GM23338 (cell line): ENCODE results near the gene CPNE2. TPM values are rescaled to one million over a fixed set of nuclear protein-coding genes. Genes with fewer than 3 reads are reported as not detected.

Experiments used
- ATAC-seq: fragments of 200-7000 bp; cut with Tn5 transposase; 3 replicates; pipeline ENCODE4 v1.9.1; 2020
- DNase-seq: peaks from one replicate; pipeline ENCODE4 v3.0.0-alpha.2; 2015; ENCODE audit warnings: low spot score
- H2AFZ ChIP-seq: fragments of 200-600 bp; sonication (generic); 2 replicates; pipeline ENCODE4 v1.8.0; 2016; ENCODE audit warnings: antibody characterized with exemption, mild to moderate bottlenecking, moderate library complexity
- H3F3A ChIP-seq: fragments of 200-600 bp; sonication (generic); replicated peaks from 2 replicates; pipeline ENCODE4 v1.8.0; 2017; ENCODE audit warnings: antibody characterized with exemption, mixed run types, low read depth
- H3K27ac ChIP-seq: fragments of 200-600 bp; sonication (generic); 2 replicates; pipeline ENCODE4 v1.6.1; 2016; ENCODE audit warnings: low read depth
- H3K27me3 ChIP-seq: fragments of 200-600 bp; sonication (generic); 2 replicates; pipeline ENCODE4 v1.8.0; 2016; ENCODE audit warnings: mild to moderate bottlenecking, mixed run types, moderate library complexity; ENCODE audit not compliant: insufficient read depth
- H3K36me3 ChIP-seq: fragments of 200-600 bp; sonication (generic); 2 replicates; pipeline ENCODE4 v1.8.0; 2016; ENCODE audit warnings: mild to moderate bottlenecking; ENCODE audit not compliant: insufficient read depth
- H3K4me1 ChIP-seq: fragments of 200-600 bp; sonication (generic); 2 replicates; pipeline ENCODE4 v1.8.0; 2016; ENCODE audit warnings: mild to moderate bottlenecking, moderate library complexity; ENCODE audit not compliant: insufficient read depth
- H3K4me2 ChIP-seq: fragments of 200-600 bp; sonication (generic); 2 replicates; pipeline ENCODE4 v1.7.1; 2017; ENCODE audit warnings: mixed run types
- H3K4me3 ChIP-seq: fragments of 200-600 bp; sonication (generic); 2 replicates; pipeline ENCODE4 v1.6.1; 2016; ENCODE audit warnings: mixed run types
- H3K79me2 ChIP-seq: fragments of 200-600 bp; sonication (generic); replicated peaks from 2 replicates; pipeline ENCODE4 v1.8.0; 2017; ENCODE audit warnings: mild to moderate bottlenecking; ENCODE audit not compliant: insufficient read depth
- H3K9me2 ChIP-seq: fragments of 200-600 bp; sonication (generic); 2 replicates; pipeline ENCODE4 v1.8.0; 2017; ENCODE audit not compliant: insufficient read depth
- H4K20me1 ChIP-seq: fragments of 200-600 bp; sonication (generic); replicated peaks from 2 replicates; pipeline ENCODE4 v1.8.0; 2017; ENCODE audit warnings: mild to moderate bottlenecking; ENCODE audit not compliant: insufficient read depth
- H3K27ac Mint-ChIP-seq: 2 replicates; pipeline ENCODE4 v1.8.0; 2020; ENCODE audit warnings: inconsistent platforms, mild to moderate bottlenecking, moderate library complexity, mixed read lengths
- H3K27me3 Mint-ChIP-seq: 3 replicates; pipeline ENCODE4 v1.8.0; 2022; ENCODE audit warnings: low read depth, mild to moderate bottlenecking, moderate library complexity, mixed read lengths, inconsistent platforms; ENCODE audit not compliant: insufficient read depth, poor library complexity
- H3K36me3 Mint-ChIP-seq: 3 replicates; pipeline ENCODE4 v1.8.0; 2021; ENCODE audit warnings: low read depth, mild to moderate bottlenecking, inconsistent platforms, moderate library complexity, mixed read lengths
- H3K4me1 Mint-ChIP-seq: 3 replicates; pipeline ENCODE4 v1.8.0; 2020; ENCODE audit warnings: mild to moderate bottlenecking, inconsistent platforms, mixed read lengths
- H3K4me3 Mint-ChIP-seq: 3 replicates; pipeline ENCODE4 v1.8.0; 2021; ENCODE audit warnings: moderate library complexity, mild to moderate bottlenecking, inconsistent platforms, mixed read lengths
- H3K9me3 Mint-ChIP-seq: 3 replicates; pipeline ENCODE4 v1.8.0; 2020; ENCODE audit warnings: moderate library complexity, mild to moderate bottlenecking, inconsistent platforms, mixed read lengths
- CREB1 ChIP-seq: fragments of 250-450 bp; sonication (Bioruptor Pico); IDR thresholded peaks from 2 replicates; pipeline ENCODE4 v1.5.0; 2020; ENCODE audit warnings: low read depth, mild to moderate bottlenecking, moderate library complexity
- EZH2 ChIP-seq: fragments of 200-600 bp; sonication (generic); IDR thresholded peaks from one replicate; pipeline ENCODE4 v1.8.0; 2017; ENCODE audit warnings: antibody characterized with exemption, mild to moderate bottlenecking, low read depth; ENCODE audit not compliant: unreplicated experiment
- JUNB ChIP-seq: IDR thresholded peaks from one replicate; pipeline ENCODE4 v1.6.1; 2016; ENCODE audit warnings: antibody characterized with exemption; ENCODE audit not compliant: unreplicated experiment
- NANOG ChIP-seq: IDR thresholded peaks from 2 replicates; pipeline ENCODE4 v1.6.1; 2016; ENCODE audit warnings: antibody characterized with exemption, borderline replicate concordance
- POLR2AphosphoS5 ChIP-seq: IDR thresholded peaks from 2 replicates; pipeline ENCODE4 v1.6.1; 2016; ENCODE audit warnings: antibody characterized with exemption, low read depth
- REST ChIP-seq: IDR thresholded peaks from one replicate; pipeline ENCODE4 v1.6.1; 2018; ENCODE audit warnings: antibody characterized with exemption; ENCODE audit not compliant: unreplicated experiment
- STAT1 ChIP-seq: IDR thresholded peaks from one replicate; pipeline ENCODE4 v1.6.1; 2016; ENCODE audit warnings: antibody characterized with exemption; ENCODE audit not compliant: unreplicated experiment
- ZNF114 ChIP-seq: fragments of 250-450 bp; sonication (Bioruptor Pico); IDR thresholded peaks from 2 replicates; pipeline ENCODE4 v1.5.0; 2020; ENCODE audit warnings: mild to moderate bottlenecking, moderate library complexity
- ZNF331 ChIP-seq: fragments of 250-450 bp; sonication (Bioruptor Pico); IDR thresholded peaks from 2 replicates; pipeline ENCODE4 v1.5.0; 2020; ENCODE audit warnings: low read depth, mild to moderate bottlenecking, moderate library complexity
- polyA plus RNA-seq: library from polyadenylated mRNA; unstranded; fragments of >200 nt; fragmentation: Nextera tagmentation; extraction: Ambion mirVana; gene quantifications from 2 replicates; pipeline ENCODE4 v1.2.1, GENCODE V29; 2016
- total RNA-seq: library from RNA; depleted of rRNA; stranded (reverse); fragments of >200 nt; shearing (Covaris generic); gene quantifications from 2 replicates; pipeline ENCODE4 v1.2.3, GENCODE V29; 2014
- TF ChIP-seq, protein P1 (sequence below), 2 experiments: fragments of 200-600 bp in 1 of 2; sonication (generic) in 1 of 2; conservative IDR thresholded peaks; 2 replicates each; pipeline versions ENCODE4 v1.5.1 to v1.6.1; 2016 to 2017; ENCODE audit warnings: antibody characterized with exemption in 2 of 2, low read depth in 2 of 2, mild to moderate bottlenecking in 2 of 2, moderate library complexity in 1 of 2

CPNE2 gene
- total and polyA plus RNA-seq, 2 experiments from 2014 or later = 7.1 to 11.3 TPM

- TF ChIP-seq REST = no peak
- TF ChIP-seq CREB1 (CRISPR knock-in tag) = no peak
- TF ChIP-seq POLR2AphosphoS5 = no peak
- TF ChIP-seq STAT1 = no peak
- TF ChIP-seq JUNB = no peak
- TF ChIP-seq NANOG = no peak
- no peak for TF ChIP-seq ZNF331 (CRISPR knock-in tag)
- TF ChIP-seq, protein P1, sequence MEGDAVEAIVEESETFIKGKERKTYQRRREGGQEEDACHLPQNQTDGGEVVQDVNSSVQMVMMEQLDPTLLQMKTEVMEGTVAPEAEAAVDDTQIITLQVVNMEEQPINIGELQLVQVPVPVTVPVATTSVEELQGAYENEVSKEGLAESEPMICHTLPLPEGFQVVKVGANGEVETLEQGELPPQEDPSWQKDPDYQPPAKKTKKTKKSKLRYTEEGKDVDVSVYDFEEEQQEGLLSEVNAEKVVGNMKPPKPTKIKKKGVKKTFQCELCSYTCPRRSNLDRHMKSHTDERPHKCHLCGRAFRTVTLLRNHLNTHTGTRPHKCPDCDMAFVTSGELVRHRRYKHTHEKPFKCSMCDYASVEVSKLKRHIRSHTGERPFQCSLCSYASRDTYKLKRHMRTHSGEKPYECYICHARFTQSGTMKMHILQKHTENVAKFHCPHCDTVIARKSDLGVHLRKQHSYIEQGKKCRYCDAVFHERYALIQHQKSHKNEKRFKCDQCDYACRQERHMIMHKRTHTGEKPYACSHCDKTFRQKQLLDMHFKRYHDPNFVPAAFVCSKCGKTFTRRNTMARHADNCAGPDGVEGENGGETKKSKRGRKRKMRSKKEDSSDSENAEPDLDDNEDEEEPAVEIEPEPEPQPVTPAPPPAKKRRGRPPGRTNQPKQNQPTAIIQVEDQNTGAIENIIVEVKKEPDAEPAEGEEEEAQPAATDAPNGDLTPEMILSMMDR (conservative IDR thresholded peaks at IDR 0.05; ENCODE audit: low read depth in 2 of 2) = no peak
- TF ChIP-seq ZNF114 (CRISPR knock-in tag) = no peak
Measured at GRCh38 chr16:57123974-57124674, 31.7 kb downstream of the CPNE2 start (continued).

- Histone ChIP-seq H3K4me3 (no peak overlapping the region), H3K9me2 (no peaks in the 10 kb centered on the region), H3K4me2 (no peak overlapping the region), H4K20me1 (no peaks in the 10 kb centered on the region), H2AFZ (no peak overlapping the region), H3K27me3 (no peaks in the 10 kb centered on the region), H3K79me2 (no peaks in the 10 kb centered on the region), H3K27ac (no peak overlapping the region), H3K36me3 (no peaks in the 10 kb centered on the region), H3K4me1 (no peaks in the 10 kb centered on the region), H3F3A (no peaks in the 10 kb centered on the region)
- H3K4me3 Mint-ChIP-seq = no peak overlapping the region
- H3K4me1 Mint-ChIP-seq = no peaks in the 10 kb centered on the region; the same call in 2 of the 3 replicates
- no peak for ATAC-seq
- TF ChIP-seq ZNF331 (CRISPR knock-in tag) (no peak), ZNF114 (CRISPR knock-in tag) (no peak), NANOG (no peak), POLR2AphosphoS5 (no peak), JUNB (no peak), EZH2 (no peak), REST (no peak), CREB1 (CRISPR knock-in tag) (no peak)
- TF ChIP-seq, protein P1 (conservative IDR thresholded peaks at IDR 0.05; ENCODE audit: low read depth in 2 of 2) = no peak
- H3K36me3 Mint-ChIP-seq = no peaks in the 10 kb centered on the region; the same call in 2 of the 3 replicates
- no peak overlapping the region for H3K27ac Mint-ChIP-seq
- DNase-seq = no peak
- peaks cover 12% of the 10 kb centered on the region for H3K27me3 Mint-ChIP-seq
- H3K9me3 Mint-ChIP-seq = no peaks in the 10 kb centered on the region
Measured at GRCh38 chr16:57125376-57125775, 33.0 kb downstream of the CPNE2 start.
